Parathyroid adenoma (tissue), 2 donors: ENCODE results near the gene C1orf52.
"Not testable (repeated sequence)": the region's sequence is repeated elsewhere in the genome, so short reads cannot be mapped to it uniquely, and the experiment has no call there.

Experiments used
- H2AFZ ChIP-seq: fragments of 300-600 bp; sonication (generic); one replicate; pipeline ENCODE4 v1.7.0; 2017; ENCODE audit warnings: antibody characterized with exemption, mild to moderate bottlenecking
- H3K27ac ChIP-seq: fragments of 300-600 bp; sonication (generic); one replicate; pipeline ENCODE4 v1.7.0; 2017
- H3K27me3 ChIP-seq: fragments of 300-600 bp; sonication (generic); one replicate; pipeline ENCODE4 v1.7.0; 2017; ENCODE audit warnings: low read length; ENCODE audit not compliant: control insufficient read depth, insufficient read depth
- H3K36me3 ChIP-seq: fragments of 300-600 bp; sonication (generic); one replicate; pipeline ENCODE4 v1.7.0; 2017; ENCODE audit warnings: low read length; ENCODE audit not compliant: control insufficient read depth, insufficient read depth
- H3K4me1 ChIP-seq: fragments of 300-600 bp; sonication (generic); one replicate; pipeline ENCODE4 v1.7.0; 2017; ENCODE audit warnings: control low read depth
- H3K4me2 ChIP-seq: fragments of 300-600 bp; sonication (generic); one replicate; pipeline ENCODE4 v1.7.0; 2017; ENCODE audit warnings: low read length
- H3K4me3 ChIP-seq: fragments of 300-600 bp; sonication (generic); one replicate; pipeline ENCODE4 v1.7.0; 2017; ENCODE audit warnings: low read depth, low read length
- H3K79me2 ChIP-seq: fragments of 300-600 bp; sonication (generic); one replicate; pipeline ENCODE4 v1.7.0; 2017; ENCODE audit warnings: control low read depth
- H3K9ac ChIP-seq: fragments of 300-600 bp; sonication (generic); one replicate; pipeline ENCODE4 v1.7.0; 2017; ENCODE audit warnings: mild to moderate bottlenecking
- H3K9me3 ChIP-seq: fragments of 300-600 bp; sonication (generic); one replicate; pipeline ENCODE4 v1.7.0; 2017; ENCODE audit warnings: low read length; ENCODE audit not compliant: control insufficient read depth
- CTCF ChIP-seq: fragments of 300-600 bp; sonication (generic); IDR thresholded peaks from one replicate; pipeline ENCODE4 v1.7.0; 2017; ENCODE audit warnings: antibody characterized with exemption, mild to moderate bottlenecking
- donor health status: primary hyperparathyroidism.

C1orf52 gene

GRCh38 chr1:85258536-85259117 is 835 bp downstream of the C1orf52 start:
- Histone ChIP-seq H3K9me3 (no peaks in the 10 kb centered on the region), H3K9ac (no peak overlapping the region), H3K79me2 (peaks cover 2% of the 10 kb centered on the region), H3K4me3 (peak overlapping the region; percentile 86), H3K36me3 (no peaks in the 10 kb centered on the region), H3K4me1 (no peaks in the 10 kb centered on the region), H3K27ac (no peak overlapping the region), H2AFZ (peak overlapping the region; percentile 86), H3K27me3 (no peaks in the 10 kb centered on the region), H3K4me2 (peak overlapping the region; percentile 84)
- no peak for TF ChIP-seq CTCF

- not testable (repeated sequence) for H3K9me3 ChIP-seq, H3K36me3 ChIP-seq, H2AFZ ChIP-seq, H3K4me1 ChIP-seq, H3K27me3 ChIP-seq, H3K79me2 ChIP-seq, H3K4me2 ChIP-seq, H3K27ac ChIP-seq, H3K9ac ChIP-seq, H3K4me3 ChIP-seq
Measured at GRCh38 chr1:85249042-85249441, 10.4 kb downstream of the C1orf52 start.

GRCh38 chr1:85245891-85246290 is 13.6 kb downstream of the C1orf52 start:
- H3K36me3 ChIP-seq: no peaks in the 10 kb centered on the region
- H3K9ac ChIP-seq: no peak overlapping the region
- no peaks in the 10 kb centered on the region for H3K79me2 ChIP-seq
- no peak overlapping the region for H2AFZ ChIP-seq
- no peak for TF ChIP-seq CTCF
- H3K4me2 ChIP-seq: no peak overlapping the region
- H3K27ac ChIP-seq: no peak overlapping the region
- no peaks in the 10 kb centered on the region for H3K27me3 ChIP-seq
- no peaks in the 10 kb centered on the region for H3K4me1 ChIP-seq
- H3K4me3 ChIP-seq: no peak overlapping the region
- H3K9me3 ChIP-seq: no peaks in the 10 kb centered on the region

GRCh38 chr1:85245456-85245855 is 14.0 kb downstream of the C1orf52 start:
- Histone ChIP-seq H3K79me2 (no peaks in the 10 kb centered on the region), H2AFZ (no peak overlapping the region), H3K4me3 (no peak overlapping the region), H3K27ac (no peak overlapping the region), H3K36me3 (no peaks in the 10 kb centered on the region), H3K4me2 (no peak overlapping the region), H3K9ac (no peak overlapping the region), H3K4me1 (no peaks in the 10 kb centered on the region), H3K27me3 (no peaks in the 10 kb centered on the region), H3K9me3 (no peaks in the 10 kb centered on the region)
- TF ChIP-seq CTCF: no peak

GRCh38 chr1:85244271-85245061 is 15.0 kb downstream of the C1orf52 start:
- Histone ChIP-seq H3K79me2 (no peaks in the 10 kb centered on the region), H3K4me2 (no peak overlapping the region), H3K36me3 (no peaks in the 10 kb centered on the region), H3K9ac (no peak overlapping the region), H3K27me3 (no peaks in the 10 kb centered on the region), H3K27ac (no peak overlapping the region), H3K9me3 (no peaks in the 10 kb centered on the region), H2AFZ (no peak overlapping the region), H3K4me1 (no peaks in the 10 kb centered on the region), H3K4me3 (no peak overlapping the region)
- TF ChIP-seq CTCF: no peak
